Dermis microvascular lymphatic vessel endothelial cell (primary cell): ENCODE measurements around the gene PIGT. TPM values are rescaled to one million over a fixed set of nuclear protein-coding genes. Genes with fewer than 3 reads are reported as not detected.

Experiments used
- DNase-seq, 2 donors: peaks; one replicate each; pipeline versions ENCODE4 v3.0.0 to v3.0.0-alpha.2; 2010; ENCODE audit warnings: low read depth in 2 of 2
- total RNA-seq: library from RNA; depleted of rRNA; stranded (reverse); fragments of >200 nt; gene quantifications from 2 replicates; pipeline ENCODE4 v1.2.1, GENCODE V29; 2014

Gene PIGT
- 16.4 and 31.0 TPM in 2 replicates for total RNA-seq

DNA sequence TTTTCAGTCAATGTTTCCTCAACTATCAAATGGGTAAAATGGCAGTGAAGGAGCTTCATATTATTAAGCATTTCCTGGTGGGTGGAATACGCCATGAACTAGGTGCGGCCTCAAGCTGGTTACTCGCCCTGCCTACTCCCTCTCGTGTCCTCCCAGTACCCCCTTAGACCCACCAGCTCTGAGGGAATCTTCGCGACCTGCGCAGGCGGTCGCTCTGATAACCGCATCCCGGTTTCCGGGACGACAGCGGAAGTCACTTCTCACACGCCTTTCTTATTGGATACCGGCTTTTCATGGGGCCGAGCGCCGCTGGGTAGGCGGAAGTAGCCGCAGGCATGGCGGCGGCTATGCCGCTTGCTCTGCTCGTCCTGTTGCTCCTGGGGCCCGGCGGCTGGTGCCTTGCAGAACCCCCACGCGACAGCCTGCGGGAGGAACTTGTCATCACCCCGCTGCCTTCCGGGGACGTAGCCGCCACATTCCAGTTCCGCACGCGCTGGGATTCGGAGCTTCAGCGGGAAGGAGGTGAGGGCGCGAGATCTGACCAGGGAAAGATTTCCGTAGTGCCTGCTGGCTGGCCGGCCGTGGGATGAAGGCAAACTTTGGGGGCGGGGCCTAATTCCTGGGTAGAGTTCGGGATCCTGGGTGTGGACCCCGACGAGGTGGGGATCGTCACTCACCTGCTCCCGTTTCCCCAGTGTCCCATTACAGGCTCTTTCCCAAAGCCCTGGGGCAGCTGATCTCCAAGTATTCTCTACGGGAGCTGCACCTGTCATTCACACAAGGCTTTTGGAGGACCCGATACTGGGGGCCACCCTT is at the start of gene PIGT:
PIGT (plus strand) TSS at position 320 of the 816 bp plus-strand sequence; CDS start at position 336, 16 bp downstream.
- peak; percentile 78 to 88 for DNase-seq

DNA sequence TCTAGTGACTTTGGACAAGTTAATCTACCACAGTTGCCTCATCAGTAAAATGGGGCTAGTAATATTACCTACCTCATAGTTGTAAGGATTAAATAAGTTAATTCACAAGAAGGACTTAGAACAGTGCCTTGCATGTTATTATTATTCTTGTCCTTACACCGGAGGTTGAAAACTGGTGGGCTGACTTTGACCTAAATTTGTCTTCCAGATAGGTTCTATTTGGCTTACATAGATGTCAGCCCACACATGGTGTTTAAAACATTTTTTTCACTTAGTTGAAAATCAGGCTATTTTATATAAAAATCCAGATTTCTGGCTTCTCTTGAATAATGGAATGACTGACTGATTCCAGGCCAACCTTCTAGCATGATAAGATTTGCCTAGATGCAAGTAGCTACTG is 49.7 kb upstream of the PIGT start:
- no peak for DNase-seq

DNA sequence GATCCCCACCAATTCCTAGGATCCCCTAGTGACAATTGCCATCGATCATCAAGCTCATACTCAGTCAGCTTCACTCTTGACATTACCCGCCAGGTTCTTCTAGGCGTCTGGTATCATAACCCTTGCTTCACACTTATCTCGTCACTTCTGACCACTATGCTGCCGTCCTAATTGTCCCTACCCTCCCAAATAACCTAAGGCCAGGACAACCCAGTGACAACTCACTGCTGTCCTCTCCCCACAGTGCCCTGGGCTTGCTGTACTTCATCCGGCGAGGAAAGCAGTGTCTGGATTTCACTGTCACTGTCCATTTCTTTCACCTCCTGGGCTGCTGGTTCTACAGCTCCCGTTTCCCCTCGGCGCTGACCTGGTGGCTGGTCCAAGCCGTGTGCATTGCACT is 49.3 kb upstream of the PIGT start:
- no peak for DNase-seq

DNA sequence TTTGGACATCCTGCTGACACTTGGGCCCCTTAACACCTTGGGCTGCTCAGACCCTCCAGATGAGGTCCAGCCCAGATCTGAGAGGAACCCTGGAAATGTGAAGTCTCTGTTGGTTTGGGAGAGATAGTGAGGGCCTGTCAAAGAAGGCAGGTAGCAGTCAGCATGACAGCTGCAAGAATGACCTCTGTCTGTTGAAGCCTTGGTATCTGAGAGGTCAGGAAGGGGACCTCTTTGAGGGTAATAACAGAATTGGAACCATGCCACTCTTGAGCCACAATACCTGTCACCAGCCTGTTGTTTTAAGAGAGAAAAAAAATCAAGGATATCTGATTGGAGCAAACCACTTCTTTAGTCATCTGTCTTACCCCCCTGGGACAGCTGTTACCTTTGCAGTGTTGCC is 48.8 kb upstream of the PIGT start:
- DNase-seq, result no peak

DNA sequence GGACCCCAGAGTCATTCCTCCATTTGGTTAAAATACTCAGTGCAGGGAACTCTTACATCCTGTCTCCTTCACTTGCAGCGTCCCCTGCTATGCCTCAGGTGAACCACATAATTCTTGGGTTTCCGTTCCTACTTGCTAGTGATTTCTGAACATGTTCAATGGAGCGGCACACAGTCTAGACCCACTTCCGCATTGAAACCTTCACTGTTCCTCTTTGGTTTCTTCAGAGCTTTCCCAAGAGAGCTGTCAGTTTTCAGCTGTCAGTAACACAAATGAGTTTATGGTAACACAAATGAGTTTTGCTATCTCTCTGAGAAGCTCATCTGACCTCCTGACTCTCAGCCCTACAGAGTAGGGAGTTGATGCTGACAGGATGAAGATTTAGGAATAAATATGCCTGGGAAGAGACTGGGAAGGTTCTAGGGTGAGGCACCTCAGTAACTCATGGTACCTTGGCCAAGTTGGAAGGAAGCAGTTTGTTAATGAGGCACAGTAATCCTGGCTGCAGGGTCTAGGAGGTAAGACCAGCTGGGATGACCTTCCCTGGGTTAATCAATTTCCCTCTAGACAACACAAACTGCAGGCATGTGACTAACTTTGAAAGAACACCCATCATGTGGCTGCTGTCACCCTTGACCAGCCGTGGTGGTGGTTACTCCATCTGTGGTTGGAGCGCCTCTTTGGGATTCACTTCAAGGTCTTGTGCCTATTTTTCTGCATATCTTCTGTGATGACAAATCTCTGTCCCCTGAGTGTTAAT is 47.5 kb upstream of the PIGT start:
- no peak for DNase-seq

DNA sequence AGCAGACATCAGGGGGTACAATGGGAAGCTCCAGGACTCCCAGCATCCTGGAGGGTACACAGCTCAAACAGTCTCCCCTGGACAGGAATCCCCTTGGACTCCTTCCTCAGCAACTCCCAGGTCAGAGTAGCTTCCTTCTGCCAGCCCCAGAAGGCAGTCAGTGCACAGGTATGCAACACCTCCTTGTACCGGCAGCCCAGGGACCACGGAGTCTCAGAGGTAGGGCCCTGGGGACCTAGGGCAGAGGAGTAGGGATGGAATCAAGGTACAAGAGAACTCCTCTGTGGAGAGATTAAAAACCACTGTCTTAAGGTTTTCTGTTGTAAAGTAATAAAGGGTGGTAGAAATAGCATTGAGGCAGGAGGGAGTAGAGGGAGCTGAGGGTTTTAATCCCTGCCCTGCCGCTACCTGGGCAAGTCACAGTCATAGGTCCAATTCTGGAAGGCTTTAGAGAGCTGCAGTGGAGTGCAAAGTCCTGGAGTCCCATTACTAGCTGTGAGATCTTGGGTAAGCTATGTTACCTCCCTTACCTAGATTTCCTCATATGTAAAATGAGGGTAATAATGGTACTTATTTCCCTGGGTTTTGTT is 45.3 kb upstream of the PIGT start:
- no peak for DNase-seq

DNA sequence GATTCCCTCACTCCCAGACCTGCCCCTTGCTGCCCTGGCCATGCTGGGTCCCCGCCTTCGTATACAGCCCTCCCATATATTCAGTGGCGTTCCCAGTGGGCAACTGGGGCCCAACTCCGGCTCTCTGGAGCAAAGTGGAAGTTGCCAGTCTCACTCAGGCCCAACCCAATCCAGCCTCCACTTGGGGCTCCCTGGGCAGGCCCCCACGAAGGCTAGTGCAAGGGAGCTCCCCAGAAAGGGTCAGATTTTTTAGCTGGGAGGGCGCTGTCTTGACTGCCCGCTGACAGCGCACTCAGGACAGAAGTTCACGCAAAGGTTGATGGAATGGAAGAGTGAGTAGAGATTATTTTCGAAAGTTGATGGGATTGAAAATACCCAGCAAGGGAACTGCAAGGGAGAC is 43.7 kb upstream of the PIGT start:
- DNase-seq, result no peak

DNA sequence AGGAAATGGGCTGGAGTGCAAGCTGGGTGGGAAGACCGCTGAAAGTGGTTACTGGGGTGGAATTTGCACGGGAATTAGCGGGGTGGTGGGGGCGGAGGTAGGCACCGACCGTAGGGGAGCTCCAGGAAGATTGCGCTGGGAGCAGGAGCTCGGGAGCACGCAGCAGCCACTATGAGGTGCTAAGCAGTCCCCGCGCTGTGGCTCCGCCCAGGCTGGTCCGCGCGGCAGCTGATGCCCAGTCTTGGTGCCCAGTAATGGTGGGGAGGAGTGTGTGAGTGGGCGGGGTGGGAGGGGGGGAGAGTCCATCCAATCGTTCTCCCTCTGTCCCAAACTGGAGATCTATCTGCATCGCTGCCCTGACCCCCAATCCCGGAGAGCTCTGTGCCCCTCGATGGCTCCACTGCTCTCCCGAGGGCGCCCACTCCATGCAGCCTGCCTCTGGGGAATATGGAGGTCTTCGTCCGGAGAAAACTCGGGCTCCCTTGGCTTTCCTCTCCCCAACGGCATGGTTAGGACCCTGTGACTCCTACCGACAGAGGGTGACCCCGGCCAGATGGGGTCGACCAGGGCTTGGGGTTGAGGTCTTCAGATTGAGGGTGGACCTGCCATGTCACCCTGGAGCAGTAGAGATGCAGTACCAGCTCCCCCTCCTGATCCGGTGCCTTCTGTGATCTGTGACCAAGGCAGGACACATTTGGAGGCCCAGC is 43.1 kb upstream of the PIGT start:
- DNase-seq, result no peak

DNA sequence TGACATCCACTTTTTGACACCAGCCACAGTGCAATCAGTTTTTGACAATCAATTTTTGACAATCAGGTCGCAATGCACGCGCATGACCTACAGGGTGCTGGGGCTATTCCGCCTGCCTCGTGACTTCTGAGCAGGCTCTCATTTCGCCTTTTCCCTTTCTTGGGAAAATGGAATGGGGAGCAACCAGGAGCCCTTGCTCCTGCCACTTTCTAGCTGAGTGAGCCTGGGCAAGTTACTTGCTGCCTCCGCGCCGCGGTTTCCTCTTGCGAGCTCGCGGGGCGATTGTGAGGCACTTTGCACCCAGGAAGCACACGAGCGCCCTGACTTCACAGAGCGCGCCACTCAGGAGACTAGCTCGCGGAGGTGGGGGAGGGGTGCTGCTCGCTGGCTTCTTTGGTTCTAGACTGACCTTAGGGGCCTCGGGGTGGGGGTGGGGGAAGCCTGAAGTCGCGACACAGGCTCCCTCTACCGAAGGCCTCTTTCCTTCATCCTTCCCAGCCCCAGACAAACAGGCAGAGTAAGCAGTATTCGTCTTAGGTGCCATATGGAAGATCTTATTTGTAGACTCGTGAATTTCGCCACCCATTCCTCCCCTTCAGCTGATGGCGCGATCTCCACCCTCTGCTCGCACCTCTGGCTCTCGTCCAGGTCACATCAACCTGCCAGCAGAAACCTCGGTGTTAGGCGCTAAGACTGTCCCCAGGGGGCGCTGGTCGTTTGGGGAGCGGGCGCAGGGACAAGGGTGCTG is 42.4 kb upstream of the PIGT start:
- peak; percentile 69 to 84 for DNase-seq

DNA sequence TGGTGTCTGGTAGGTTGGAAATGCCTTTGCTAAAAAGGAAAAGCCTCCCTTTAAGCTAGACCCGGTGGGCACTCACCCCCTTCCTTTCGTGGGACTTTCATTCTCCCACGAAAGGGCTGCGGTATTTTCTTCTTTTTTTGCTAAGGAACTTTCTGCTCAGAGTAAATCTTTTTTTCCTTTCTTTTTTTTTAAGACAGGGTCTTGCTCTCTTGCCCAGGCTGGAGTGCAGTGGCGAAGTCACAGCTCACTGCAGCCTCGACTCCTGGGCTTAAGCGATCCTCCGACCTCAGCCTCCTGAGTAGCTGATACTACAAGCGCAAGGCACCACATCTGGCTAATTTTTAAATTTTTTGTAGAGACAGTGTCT is 41.9 kb upstream of the PIGT start:
- no peak for DNase-seq

DNA sequence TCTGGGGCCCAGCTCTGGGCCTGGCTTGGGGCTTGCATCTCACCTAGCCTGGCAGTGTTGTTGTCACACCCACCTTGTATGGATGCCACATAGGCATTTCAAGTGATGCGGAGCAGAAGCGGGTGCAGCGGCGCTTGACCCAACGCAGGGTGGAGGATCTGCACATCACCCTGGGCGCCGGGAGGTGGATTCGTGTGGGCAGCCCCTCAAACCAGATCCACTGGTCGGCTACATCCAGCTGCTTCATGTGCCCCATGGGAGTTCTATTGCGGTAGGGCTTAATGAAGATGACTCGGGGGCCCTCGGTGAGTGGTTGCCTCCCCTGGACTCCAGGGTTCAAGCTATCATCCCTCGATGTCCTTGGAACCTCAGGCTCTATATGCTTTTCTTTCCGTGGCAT is 41.0 kb upstream of the PIGT start:
- no peak for DNase-seq

DNA sequence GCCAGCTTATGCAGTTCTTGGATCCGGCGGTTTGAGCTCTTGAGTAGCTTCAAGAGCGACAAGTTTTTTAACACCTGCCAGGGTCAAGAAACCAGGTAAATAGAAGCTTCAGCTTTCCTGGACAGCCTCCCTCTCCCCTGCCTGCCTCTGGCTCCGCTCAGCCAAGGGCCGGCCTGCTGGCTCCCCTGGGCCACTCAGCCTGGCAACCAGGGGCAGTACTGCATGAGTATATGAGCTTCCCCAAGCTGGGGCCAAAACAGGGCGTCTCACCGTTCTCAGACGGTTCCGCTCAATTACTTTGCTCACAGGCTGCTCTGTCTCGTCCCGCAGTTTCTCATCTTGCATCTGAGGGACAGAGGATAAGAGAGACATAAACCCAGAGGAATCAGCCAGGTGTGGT is 38.7 kb upstream of the PIGT start:
- DNase-seq, result no peak

DNA sequence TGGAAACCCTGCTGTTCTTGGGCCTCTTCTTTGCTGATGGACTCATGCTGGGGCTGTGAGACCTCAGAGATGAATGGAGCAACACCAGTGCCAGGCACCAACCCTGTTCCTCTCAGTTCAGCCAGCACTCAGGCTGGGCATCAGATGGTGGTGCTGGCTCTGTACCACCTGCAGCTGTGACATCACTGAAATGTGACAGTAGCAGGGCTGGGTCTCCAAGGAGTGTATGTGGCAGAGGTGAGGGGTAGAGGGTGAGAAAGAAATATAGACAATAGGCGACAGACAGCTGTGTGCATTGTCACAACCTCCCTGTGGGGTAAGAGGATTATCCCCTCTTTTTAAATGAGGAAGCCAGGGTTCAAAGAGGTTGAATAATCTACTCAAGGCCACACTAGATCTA is 37.8 kb upstream of the PIGT start, which contains the start of gene TP53TG5:
TP53TG5 (minus strand) TSS at position 135 of the 400 bp plus-strand sequence; CDS start at position 46, 89 bp downstream.
- DNase-seq, result no peak

DNA sequence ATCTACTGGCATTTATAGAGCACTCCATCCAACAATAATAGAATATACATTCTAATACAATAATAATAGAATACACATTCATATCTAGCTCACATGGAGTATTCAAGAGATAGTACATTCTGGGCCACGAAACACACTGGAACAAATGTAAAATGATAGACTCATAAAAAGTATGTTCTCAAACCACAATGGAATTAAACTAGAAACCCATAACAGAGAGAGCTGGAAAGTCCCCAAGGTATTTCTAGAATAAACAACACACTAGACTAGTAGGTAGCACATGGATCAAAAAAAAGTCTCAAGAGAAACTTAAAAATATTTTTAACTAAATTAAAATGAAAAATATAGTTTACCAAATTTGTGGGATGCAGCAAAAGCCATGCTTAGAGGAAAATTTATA is 28.7 kb upstream of the PIGT start:
- DNase-seq, result no peak

DNA sequence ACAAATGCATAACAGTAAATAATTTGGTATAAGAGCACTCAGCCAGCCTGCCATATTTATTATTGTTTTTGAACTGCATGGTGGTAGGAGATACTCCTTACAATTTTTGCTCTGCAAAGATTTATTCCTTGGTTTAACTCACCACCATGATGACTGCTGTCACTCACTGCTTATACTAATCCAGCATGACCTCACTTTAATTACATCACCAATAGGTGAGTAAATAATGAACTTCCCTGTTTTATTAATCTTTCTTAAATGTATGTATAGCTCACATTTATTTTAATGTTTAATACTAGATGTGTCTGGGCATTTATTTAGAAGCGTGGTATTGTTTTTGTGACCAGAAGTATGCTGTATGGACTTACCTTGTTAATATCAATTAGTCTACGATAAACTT is 25.0 kb upstream of the PIGT start:
- DNase-seq, result no peak

DNA sequence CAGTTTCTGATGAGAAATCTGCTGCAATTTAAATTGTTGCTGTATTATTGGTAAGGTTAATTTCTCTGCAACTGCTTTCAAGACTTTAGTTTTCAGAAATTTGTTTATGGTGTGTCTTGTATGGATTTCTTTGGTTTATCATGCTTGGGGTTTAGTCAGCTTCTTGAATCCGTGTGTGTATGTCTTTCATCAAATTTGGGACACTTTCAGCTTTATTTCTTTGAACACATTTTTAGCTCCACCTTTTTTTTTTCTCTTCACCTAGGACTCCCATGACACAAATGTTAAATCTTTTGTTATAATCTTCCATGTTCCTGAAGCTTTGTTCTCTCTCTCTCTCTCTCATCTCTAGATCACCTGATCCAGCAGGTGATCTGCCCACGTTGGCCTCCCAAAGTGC is 24.4 kb upstream of the PIGT start:
- no peak for DNase-seq

DNA sequence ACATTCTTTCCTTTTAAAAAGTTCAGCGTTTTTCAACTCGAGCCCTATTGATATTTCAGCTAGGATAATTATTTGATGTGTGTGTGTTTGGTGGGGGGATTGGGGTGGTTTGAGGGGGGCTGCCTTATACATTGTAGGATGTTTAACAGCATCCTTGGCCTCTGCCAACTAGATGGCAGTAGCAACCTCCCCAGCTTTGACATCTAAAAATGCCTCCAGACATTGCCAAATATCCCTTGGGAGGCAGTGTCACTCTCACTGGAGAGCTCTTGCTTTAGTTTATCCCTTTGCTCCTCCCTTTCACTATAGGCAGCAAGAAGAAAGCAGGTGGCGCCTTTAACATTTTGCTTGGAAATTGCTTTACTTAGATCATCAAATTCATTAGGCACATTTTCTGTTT is 23.2 kb upstream of the PIGT start:
- DNase-seq, result no peak

DNA sequence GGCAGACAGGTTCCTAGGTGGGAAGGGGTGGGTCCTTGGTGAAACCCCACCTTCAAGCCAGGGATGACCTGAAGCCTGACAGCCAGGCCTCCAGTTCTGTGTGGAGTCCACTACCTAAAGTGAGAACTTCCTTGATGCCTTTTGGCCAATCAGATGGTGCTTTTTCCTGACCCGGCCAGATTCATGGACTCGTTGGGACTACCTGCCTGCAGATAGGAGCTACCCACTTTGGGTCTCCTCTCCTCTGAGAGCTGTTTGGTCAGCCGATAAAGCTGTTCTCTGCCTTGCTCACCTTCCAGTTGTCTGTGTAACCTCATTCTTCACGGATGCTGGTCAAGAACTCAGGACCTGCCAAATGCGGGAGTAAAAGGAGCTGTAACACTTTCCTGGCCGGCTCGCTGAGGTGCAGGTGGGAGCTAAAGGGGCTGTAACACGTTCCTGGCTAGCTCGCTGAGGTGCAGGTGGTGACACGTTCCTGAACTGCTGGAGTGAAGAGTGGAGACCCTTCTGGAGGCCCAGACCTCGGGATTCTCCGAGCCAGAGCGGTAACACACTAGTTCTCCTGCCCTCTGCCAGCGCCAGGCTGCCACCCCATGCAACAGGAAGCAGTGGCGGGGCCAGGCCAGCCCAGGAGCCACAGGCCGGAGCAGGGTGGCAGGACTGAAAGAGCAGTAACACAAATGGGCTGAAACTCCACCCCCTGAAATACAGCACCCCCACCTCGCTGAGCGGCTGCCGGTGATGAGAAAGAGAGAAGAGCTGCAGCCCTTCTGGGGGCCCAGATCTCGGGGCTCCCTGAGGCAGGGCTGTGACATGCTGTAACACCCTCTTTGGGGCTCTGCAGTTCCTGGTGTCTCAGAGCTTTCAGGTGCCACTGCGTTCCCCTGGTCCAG is 21.5 kb upstream of the PIGT start:
- DNase-seq, result no peak

DNA sequence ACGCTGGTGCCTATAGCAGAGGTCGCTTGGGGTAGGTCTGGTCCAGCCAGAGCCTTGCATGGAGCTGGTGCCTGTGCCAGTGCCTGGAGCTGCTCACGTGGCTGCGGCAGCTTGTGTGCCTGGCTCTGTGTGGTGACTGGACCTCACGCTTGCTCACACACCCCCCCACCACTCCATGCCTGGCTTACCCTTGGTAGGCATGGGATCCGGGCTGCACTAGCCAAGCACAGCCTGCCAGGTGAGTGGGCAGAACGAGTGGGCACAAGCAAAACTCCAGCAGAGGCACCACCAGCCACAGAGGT is 20.9 kb upstream of the PIGT start:
- no peak for DNase-seq

DNA sequence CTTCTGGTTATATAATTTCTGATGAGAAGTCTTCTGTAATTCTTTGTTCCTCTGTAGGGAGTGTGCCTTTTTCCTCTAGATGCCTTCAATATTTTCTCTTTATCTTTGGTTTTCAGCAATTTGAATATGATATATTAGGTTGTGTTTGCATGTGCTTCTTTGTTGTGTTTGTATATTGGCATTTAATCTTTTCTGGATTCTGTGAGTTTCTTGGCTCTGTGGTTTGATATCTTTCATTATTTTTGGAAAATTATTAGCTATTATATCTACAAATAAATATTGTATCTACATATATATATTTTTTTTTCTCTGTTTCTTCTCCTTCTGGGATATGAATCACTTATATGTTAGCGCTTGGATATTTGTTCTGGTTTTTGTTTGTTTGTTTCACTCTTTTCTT is 16.9 kb upstream of the PIGT start:
- DNase-seq, result no peak
